ENCODE results near the gene RNF13.
"Not testable (repeated sequence)": the region's sequence is repeated elsewhere in the genome, so short reads cannot be mapped to it uniquely, and the experiment has no call there.

The RNF13 gene

GRCh38 chr3:149898771-149899170 is 85.8 kb downstream of the RNF13 start:
- peak; percentile 27 for DNase-seq (ENCODE audit: low read depth)

DNA sequence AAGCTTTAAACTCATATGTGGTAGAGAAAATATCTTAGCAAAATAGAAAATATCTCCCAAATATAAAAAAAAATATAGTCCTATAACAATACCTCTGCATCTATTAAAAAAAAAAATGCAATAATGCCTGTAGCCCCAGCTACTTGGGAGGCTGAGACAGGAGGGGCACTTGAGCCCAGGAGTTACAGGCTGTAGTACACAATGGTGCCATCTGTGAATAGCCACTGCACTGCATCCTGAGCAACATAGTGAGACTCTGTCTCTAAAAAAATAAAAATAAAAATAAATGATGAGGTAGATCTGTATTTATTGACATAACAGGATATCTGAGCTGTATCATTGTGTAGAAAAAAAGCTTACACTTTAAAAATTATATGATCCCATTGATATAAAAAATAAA is 87.3 kb downstream of the RNF13 start:
- DNase-seq (ENCODE audit: low read depth): no peak

DNA sequence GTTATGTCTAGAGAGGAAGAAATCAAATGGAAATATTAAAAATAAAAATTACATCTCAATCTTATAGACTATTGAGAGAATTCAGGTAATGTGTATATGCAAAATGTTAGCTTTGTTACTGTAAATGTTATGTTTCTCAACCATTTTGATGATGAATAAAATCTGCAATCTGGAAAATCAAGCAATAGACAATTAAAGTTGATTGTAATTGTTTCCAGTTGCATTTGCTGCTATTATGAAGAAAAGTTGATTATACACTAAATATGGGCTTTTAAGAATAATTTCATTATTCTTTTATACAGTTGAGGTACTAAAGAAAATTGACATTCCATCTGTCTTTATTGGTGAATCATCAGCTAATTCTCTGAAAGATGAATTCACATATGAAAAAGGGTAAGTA is 88.8 kb downstream of the RNF13 start:
- no peak for DNase-seq (ENCODE audit: low read depth)

GRCh38 chr3:149902498-149903139 is 89.6 kb downstream of the RNF13 start:
- DNase-seq (ENCODE audit: low read depth): no peak

GRCh38 chr3:149906036-149906435 is 93.0 kb downstream of the RNF13 start:
- no peak for DNase-seq (ENCODE audit: low read depth)

DNA sequence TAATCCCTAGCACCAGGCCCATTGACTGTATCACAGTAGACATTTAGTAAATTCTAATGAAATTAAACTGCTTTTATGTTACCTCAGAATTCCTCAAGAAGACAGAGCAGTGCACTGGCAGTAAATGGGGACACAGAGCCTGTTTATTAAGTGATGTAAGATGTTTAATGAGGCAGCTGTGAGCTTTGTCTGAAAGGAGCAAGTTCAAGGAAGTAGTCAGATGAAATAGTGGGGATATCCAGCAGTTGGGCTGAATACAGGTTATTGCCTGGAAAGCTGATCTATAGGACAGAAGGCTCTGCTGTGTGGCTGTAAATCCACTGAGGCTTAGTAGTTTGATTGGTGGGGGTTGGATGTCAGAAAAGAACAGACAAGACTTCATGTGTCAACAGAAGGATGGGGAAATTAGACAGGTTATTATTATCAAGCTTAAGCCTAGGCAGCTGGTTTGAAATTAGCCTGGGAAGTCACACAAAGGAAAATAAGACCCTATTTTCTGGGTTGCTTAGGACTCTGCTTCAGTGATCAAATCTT is 95.5 kb downstream of the RNF13 start:
- DNase-seq (ENCODE audit: low read depth): no peak

DNA sequence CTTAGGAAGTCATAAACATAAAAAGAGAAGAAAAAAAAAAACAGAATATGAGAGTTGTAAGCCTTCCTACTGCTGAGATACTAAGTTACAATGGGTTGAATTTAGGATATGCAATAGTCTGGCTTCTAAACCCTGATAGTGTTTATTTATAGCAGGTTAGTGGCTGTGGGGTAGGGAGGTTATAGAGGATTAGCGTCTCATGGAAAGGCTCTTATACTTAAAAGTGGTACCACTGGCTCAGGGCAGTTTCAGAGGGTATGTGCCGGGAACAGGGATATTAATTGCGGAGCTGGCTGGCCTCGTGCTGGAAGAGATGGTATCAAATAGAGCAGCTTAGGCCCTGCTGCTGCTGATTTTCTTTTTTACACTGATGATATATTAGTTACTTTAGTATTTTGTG is 96.9 kb downstream of the RNF13 start:
- DNase-seq (ENCODE audit: low read depth): no peak

DNA sequence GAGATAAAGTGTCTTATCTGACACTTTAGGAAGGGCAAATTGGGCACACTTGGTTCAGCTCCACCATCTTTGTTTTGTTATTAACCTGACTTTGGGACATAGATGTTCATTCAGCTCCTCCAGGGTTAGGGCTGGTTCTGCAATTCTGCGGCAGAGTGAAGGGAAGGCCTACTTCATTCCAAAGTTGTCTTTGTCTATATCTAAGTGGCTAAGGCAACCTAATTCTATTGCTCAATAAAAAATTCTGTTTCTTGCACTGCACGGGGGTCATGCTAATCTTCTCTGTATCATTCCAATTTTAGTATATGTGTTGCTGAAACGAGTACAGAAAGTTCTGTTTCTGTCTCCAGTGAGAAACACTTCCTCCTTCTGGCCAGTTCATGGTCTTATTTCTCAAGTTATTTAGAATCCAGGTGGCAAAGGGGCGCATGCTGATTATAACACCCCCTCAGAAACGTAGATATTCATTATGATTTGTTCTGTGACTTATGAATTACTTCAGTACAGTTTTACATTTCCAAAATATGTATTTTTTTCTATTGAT is 104.2 kb downstream of the RNF13 start:
- no peak for DNase-seq (ENCODE audit: low read depth)

- no peak for DNase-seq (ENCODE audit: low read depth)
Observed at GRCh38 chr3:149919509-149919908, 106.5 kb downstream of the RNF13 start.

DNA sequence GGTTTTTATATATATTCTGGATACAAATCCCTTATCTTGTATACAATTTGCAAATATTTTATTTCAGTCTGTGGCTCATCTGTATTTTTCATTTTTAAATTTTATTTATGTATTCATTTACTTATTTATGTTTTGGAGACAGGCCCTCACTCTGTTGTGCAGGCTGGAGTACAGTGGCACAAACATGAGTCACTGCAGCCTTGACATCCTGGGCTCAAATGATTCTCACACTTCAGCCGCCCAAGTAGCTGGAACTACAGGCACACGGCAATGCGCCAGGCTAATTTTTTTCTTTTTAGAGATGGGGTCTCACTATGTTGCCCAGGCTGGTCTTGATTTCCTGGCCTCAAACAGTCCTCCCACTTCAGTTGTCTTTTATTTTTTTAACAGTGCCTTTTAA is 107.1 kb downstream of the RNF13 start:
- DNase-seq (ENCODE audit: low read depth): no peak

GRCh38 chr3:149933008-149933407 is 120.0 kb downstream of the RNF13 start:
- no peak for DNase-seq (ENCODE audit: low read depth)

DNA sequence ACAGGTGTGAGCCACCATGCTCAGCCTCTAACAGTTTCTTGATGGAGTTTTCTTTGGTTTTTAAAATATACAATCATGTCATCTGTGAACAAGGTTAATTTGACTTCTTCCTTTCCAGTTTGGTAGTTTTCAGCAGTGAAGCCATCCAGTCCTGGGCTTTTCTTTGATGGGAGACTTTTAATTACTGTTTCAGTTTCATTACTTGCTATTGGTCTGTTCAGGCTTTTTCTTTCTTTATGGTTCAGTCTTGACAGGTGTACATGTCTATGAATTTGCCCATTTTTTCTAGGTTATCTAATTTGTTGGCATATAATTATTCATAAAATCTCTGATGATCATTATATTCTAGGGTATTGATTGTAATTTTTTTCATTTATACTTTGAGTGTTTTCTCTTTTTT is 120.8 kb downstream of the RNF13 start:
- DNase-seq (ENCODE audit: low read depth): no peak

DNA sequence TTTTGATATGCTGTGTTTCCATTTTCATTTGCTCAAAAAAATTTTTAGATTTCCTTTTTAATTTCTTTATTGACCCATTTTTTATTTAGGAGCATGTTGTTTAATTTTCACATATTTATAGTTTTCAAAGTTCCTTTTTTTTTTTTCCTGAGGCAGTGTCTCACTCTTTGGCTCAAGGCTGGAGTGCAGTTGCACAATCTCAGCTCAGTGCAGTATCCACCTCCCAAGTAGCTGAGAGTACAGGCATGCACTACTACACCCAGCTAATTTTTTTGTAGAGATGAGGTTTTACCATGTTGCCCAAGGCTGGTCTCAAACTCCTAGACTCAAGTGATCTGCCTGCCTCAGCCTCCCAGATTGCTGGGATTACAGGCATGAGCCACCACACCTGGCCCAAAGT is 121.5 kb downstream of the RNF13 start:
- DNase-seq (ENCODE audit: low read depth): peak; percentile 87

DNA sequence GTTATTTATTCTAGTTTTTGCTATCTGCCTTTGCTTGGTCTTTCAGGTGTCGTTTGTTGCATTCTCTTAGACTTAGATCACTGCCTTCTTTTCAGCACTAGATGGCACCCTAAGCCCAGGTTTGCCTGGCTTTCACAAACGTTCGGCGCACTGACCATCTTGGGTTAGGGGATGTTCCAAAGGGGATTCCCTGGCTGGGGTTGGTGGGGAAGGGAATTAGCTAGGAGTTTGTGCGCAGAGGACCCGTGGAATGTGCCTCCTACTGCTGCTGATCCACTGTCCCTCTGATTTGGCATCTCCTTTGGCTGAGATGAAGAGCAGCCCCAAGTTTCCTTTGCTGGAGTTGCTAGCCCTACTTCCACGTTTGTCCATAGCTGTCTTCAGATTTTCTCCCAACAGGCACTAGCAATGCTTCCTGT is 123.8 kb downstream of the RNF13 start:
- DNase-seq (ENCODE audit: low read depth): peak; percentile 51

- not testable (repeated sequence) for DNase-seq (ENCODE audit: low read depth)
Observed at GRCh38 chr3:149938392-149939055, 125.5 kb downstream of the RNF13 start.

DNA sequence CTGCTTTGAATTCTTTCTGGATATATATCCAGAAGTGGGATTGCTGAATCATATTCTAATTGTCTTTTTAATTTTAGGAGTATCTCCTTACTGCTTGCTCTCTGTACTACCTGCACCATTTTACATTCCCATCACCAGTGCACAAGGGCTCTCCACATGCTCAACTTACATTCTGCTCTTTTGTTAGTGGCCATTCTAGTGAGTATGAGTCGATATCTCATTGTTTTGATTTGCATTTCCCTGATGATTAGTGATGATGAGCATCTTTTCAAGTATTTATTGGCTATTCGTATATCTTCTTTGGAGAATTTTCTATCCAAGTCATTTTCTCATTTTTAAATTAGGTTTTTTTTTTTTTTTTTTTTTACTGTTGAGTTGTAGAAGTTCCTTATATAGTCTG is 128.2 kb downstream of the RNF13 start:
- DNase-seq (ENCODE audit: low read depth): no peak

DNA sequence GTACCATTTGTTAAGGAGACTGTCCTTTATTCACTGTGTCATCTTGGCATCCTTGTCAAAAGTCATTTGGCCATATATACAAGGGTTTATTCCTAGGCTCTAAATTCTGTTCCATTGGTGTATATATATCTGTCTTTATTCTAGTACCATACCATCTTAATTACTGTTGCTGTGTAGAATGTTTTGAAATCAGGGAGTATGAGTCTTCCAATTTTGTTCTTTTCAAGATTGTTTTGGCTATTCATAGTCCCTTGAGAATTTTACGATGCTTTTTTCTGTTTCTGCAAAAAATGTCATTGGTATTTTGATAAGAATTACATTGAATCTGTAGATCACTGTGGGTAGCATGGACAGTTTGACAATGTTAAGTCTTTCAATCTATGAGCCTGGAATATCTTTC is 128.9 kb downstream of the RNF13 start:
- peak; percentile 52 for DNase-seq (ENCODE audit: low read depth)

DNA sequence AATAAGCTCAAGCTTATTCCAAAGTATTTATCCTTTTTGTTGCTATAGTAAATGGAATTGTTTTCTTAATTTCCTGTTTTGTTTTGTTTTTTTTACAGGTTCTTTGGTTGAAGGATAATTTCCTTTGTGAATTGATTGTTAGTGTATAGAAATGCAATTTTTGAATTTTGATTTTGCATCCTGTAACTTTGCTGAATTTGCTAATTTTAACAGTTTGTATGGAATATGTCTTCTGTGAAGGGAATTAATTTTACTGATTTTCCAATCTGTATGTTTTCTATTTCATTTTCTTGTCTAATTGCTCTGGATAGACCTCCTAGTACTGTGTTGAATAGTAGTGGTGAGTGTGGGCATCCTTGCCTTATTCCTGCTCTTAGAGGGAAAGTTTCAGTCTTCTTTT is 129.4 kb downstream of the RNF13 start:
- DNase-seq (ENCODE audit: low read depth): no peak

- not testable (repeated sequence) for DNase-seq (ENCODE audit: low read depth)
Observed at GRCh38 chr3:149943966-149944365, 131.0 kb downstream of the RNF13 start.

GRCh38 chr3:149947231-149947630 is 134.2 kb downstream of the RNF13 start:
- DNase-seq (ENCODE audit: low read depth): no peak

- no peak for DNase-seq (ENCODE audit: low read depth)
Observed at GRCh38 chr3:149949181-149949580, 136.2 kb downstream of the RNF13 start.

DNA sequence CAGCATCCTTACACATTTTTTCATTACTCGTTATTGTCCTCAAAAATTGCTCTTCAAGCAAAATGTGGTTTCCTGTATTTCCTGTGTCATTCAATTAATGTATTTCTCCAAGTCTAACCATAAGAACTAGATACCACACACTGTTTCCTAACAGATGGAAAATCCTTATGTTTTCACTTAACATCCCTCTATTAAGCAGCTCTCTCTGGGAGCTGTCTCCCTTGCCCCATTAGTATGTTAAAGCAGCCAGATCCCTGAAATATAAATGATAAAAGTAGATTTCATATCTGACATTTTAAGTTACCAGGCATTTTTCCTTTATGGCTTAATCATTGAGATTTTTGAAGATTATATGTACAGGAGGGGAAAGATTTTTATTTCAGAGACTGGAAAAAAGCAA is 141.8 kb downstream of the RNF13 start:
- peak; percentile 63 for DNase-seq (ENCODE audit: low read depth)

DNA sequence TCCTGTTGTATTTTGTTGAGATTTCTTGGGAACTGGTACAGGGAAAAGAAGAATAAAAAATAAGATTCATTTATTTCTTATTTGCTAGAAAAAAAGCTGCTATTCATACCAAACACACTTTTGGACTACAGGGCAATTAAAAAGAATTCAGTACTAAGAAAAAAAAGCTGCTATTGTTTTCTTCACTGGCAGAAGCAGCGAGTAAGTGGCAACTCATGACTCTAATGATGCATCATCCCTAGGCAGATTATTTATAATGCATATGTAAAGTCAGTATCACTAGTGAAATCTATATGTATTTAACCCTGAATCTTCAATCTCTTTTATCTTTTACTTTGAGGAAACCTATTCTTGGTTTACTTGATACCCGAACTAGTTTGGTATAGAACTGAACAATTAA is 142.4 kb downstream of the RNF13 start:
- DNase-seq (ENCODE audit: low read depth): no peak

All from fibroblast of gingiva (primary cell).